Measurements from ENCODE around the gene DCPS.

DNA sequence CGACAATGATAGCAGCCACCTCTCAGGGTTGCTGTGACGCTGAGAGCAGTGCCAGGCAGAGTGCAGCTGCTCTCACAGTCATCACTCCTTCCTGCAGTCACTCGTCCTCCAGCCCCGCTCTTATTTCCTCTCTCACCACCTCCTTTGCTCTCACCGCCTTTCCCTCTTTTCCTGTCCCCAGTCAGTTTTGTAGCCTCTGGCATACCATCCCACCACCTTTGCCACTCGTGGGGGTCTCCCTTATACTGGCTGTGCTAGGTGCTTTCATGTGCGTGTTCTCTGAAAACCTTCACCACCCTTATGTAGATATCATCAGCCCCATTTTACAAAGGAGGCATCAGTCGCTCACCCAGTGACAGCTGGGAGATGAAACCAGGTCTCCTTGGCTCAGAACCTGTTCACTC is 32.3 kb downstream of the DCPS start:
- TF ChIP-seq POLR2A (IDR thresholded peaks at IDR 0.05) (no peak), CTCF (IDR thresholded peaks at IDR 0.05) (no peak)
